Testis (tissue), 2 donors: ENCODE results near the gene TNRC6B.

Experiments used
- CTCF ChIP-seq, 3 experiments: fragments of 450-650 bp in 2 of 3; fragments of 200-600 bp in 1 of 3; sonication (generic) in 1 of 3; IDR thresholded peaks; one replicate each; pipeline ENCODE4 v1.5.1; 2016 to 2019; ENCODE audit warnings: antibody characterized with exemption in 3 of 3, mild to moderate bottlenecking in 2 of 3, moderate library complexity in 1 of 3
- POLR2A ChIP-seq: fragments of 450-650 bp; IDR thresholded peaks from one replicate; pipeline ENCODE4 v1.6.1; 2017; ENCODE audit warnings: antibody characterized with exemption, mild to moderate bottlenecking, moderate library complexity

GRCh38 chr22:40199223-40199622, 21.5 kb downstream of the TNRC6B start:
- no peak for TF ChIP-seq POLR2A
- TF ChIP-seq CTCF (IDR thresholded peaks at IDR 0.05), result no peak
